Fibroblast of mammary gland (primary cell): ENCODE measurements around the gene OR2T35.

ENCODE experiments used
- DNase-seq: peaks from one replicate; pipeline ENCODE4 v3.0.0-alpha.2; 2010; ENCODE audit warnings: low read depth
- H3K4me3 ChIP-seq: 2 replicates; pipeline ENCODE4 v1.5.1; 2011; ENCODE audit warnings: low read depth, mild to moderate bottlenecking, low read length, moderate library complexity; ENCODE audit not compliant: control insufficient read depth
- TF ChIP-seq, protein P1 (sequence below): conservative IDR thresholded peaks from 2 replicates; pipeline ENCODE4 v1.5.1; 2011; ENCODE audit warnings: low read depth, low read length, inconsistent platforms; ENCODE audit not compliant: control insufficient read depth, insufficient read depth

The OR2T35 gene

DNA sequence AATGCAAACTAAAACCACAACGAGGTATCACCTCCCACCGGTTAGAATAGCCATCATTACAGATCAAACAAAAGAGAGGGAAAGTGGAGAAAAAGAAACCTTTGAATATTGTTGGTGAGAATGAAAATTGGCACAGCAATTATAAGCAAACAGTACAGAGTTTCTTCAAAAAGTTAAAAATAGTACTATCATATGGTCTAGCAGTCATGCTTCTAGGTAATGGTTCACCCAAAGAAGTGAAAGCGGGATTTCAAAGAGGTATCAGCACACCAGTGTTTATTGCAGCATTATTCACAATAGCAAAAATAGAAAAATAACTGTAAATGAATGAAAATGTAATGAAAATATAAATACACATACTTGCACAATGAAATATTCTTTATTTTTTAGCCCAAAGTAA is 55.7 kb downstream of the OR2T35 start:
- no peak overlapping the region for H3K4me3 ChIP-seq
- TF ChIP-seq, protein P1, sequence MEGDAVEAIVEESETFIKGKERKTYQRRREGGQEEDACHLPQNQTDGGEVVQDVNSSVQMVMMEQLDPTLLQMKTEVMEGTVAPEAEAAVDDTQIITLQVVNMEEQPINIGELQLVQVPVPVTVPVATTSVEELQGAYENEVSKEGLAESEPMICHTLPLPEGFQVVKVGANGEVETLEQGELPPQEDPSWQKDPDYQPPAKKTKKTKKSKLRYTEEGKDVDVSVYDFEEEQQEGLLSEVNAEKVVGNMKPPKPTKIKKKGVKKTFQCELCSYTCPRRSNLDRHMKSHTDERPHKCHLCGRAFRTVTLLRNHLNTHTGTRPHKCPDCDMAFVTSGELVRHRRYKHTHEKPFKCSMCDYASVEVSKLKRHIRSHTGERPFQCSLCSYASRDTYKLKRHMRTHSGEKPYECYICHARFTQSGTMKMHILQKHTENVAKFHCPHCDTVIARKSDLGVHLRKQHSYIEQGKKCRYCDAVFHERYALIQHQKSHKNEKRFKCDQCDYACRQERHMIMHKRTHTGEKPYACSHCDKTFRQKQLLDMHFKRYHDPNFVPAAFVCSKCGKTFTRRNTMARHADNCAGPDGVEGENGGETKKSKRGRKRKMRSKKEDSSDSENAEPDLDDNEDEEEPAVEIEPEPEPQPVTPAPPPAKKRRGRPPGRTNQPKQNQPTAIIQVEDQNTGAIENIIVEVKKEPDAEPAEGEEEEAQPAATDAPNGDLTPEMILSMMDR: no peak
- no peak for DNase-seq
